B cell (primary cell): ENCODE results near the gene ADAR. TPM values are rescaled to one million over a fixed set of nuclear protein-coding genes. Genes with fewer than 3 reads are reported as not detected.

Experiments
- ATAC-seq: fragments of 200-7000 bp; cut with Tn5 transposase; one replicate; pipeline ENCODE4 v1.10.0; 2021; ENCODE audit warnings: low read depth, mild to moderate bottlenecking, moderate number of reproducible peaks, moderate library complexity
- CTCF ChIA-PET: fragments of 350-600 bp; sonication (Branson Sonifier 250); formaldehyde crosslinking; loops from one replicate; lab custom pipeline; 2021; ENCODE audit warnings: antibody characterized with exemption, inconsistent platforms; lab: Charles Lee
- POLR2A ChIA-PET: fragments of 350-600 bp; sonication (Branson Sonifier 250); formaldehyde crosslinking; loops from one replicate; lab custom pipeline; 2021; ENCODE audit warnings: antibody characterized with exemption; lab: Charles Lee
- DNase-seq: peaks from one replicate; pipeline ENCODE4 v3.0.0; 2013
- H2AFZ ChIP-seq: 2 replicates; pipeline ENCODE4 v1.6.1; 2012; ENCODE audit warnings: mild to moderate bottlenecking, low read depth, low read length; ENCODE audit not compliant: insufficient read depth, poor library complexity, severe bottlenecking
- H3K27ac ChIP-seq, 2 donors: 1 replicate in 1 of 2; 2 replicates in 1 of 2; pipeline ENCODE4 v1.5.1; 2012 to 2013; ENCODE audit warnings: low read length in 2 of 2, mild to moderate bottlenecking in 2 of 2, moderate library complexity in 1 of 2
- H3K27me3 ChIP-seq, 4 experiments: fragments of 200-600 bp in 1 of 4; sonication (generic) in 1 of 4; replicated peaks in 1 of 4; 1 replicate in 2 of 4; 2 replicates in 2 of 4; pipeline versions ENCODE4 v1.6.1 to v1.7.0; 2013 to 2016; ENCODE audit warnings: low read length in 3 of 4, mild to moderate bottlenecking in 2 of 4, mixed read lengths in 1 of 4, moderate library complexity in 1 of 4; ENCODE audit not compliant: insufficient read depth in 4 of 4, control insufficient read depth in 3 of 4; ENCODE audit errors: control extremely low read depth in 1 of 4
- H3K36me3 ChIP-seq, 2 experiments: replicated peaks in 1 of 2; 1 replicate in 1 of 2; 2 replicates in 1 of 2; pipeline versions ENCODE4 v1.6.1 to v1.7.1; 2013; ENCODE audit warnings: low read length in 1 of 2; ENCODE audit not compliant: insufficient read depth in 2 of 2, control insufficient read depth in 1 of 2; ENCODE audit errors: control extremely low read depth in 1 of 2, extremely low read depth in 1 of 2
- H3K4me1 ChIP-seq, 2 donors: fragments of 200-600 bp in 1 of 2; sonication (generic) in 1 of 2; 1 replicate in 1 of 2; 2 replicates in 1 of 2; pipeline versions ENCODE4 v1.5.1 to v1.6.1; 2013 to 2017; ENCODE audit warnings: low read length in 2 of 2; ENCODE audit not compliant: control insufficient read depth in 2 of 2, insufficient read depth in 2 of 2
- H3K4me2 ChIP-seq: replicated peaks from 2 replicates; pipeline ENCODE3; 2012; ENCODE audit warnings: mild to moderate bottlenecking, low read depth, low read length; ENCODE audit not compliant: poor library complexity, severe bottlenecking
- H3K4me3 ChIP-seq, 5 experiments: fragments of 200-600 bp in 1 of 5; sonication (generic) in 1 of 5; 1 replicate in 3 of 5; 2 replicates in 2 of 5; pipeline versions ENCODE4 v1.5.1 to v1.7.0; 2011 to 2016; ENCODE audit warnings: low read length in 4 of 5, mild to moderate bottlenecking in 4 of 5, low read depth in 2 of 5, control low read depth in 1 of 5, moderate library complexity in 1 of 5; ENCODE audit not compliant: insufficient read depth in 1 of 5; ENCODE audit errors: control extremely low read depth in 1 of 5, extremely low read depth in 1 of 5
- H3K79me2 ChIP-seq: fragments of 200-600 bp; sonication (generic); one replicate; pipeline ENCODE4 v1.6.0; 2016; ENCODE audit warnings: low read length; ENCODE audit not compliant: control insufficient read depth, insufficient read depth
- H3K9ac ChIP-seq: fragments of 200-600 bp; sonication (generic); 2 replicates; pipeline ENCODE4 v1.6.1; 2017; ENCODE audit warnings: mild to moderate bottlenecking, low read length, moderate library complexity
- H3K9me3 ChIP-seq, 3 donors: one replicate each; pipeline versions ENCODE4 v1.6.1 to v1.7.1; 2013; ENCODE audit warnings: low read length in 2 of 3; ENCODE audit not compliant: control insufficient read depth in 2 of 3, insufficient read depth in 1 of 3; ENCODE audit errors: control extremely low read depth in 1 of 3
- H4K20me1 ChIP-seq: 2 replicates; pipeline ENCODE4 v1.6.0; 2012; ENCODE audit warnings: mild to moderate bottlenecking, low read length; ENCODE audit not compliant: insufficient read depth, control insufficient read depth, poor library complexity, severe bottlenecking
- H3K27ac Mint-ChIP-seq: one replicate; pipeline ENCODE4 v1.8.0; 2021; ENCODE audit warnings: mixed read lengths
- H3K27me3 Mint-ChIP-seq: one replicate; pipeline ENCODE4 v1.8.0; 2021; ENCODE audit warnings: mixed read lengths
- H3K4me1 Mint-ChIP-seq: one replicate; pipeline ENCODE4 v1.8.0; 2021; ENCODE audit warnings: mixed read lengths
- H3K4me3 Mint-ChIP-seq: one replicate; pipeline ENCODE4 v1.8.0; 2021; ENCODE audit warnings: mixed read lengths
- H3K9me3 Mint-ChIP-seq: one replicate; pipeline ENCODE4 v1.8.0; 2022; ENCODE audit warnings: mixed read lengths; ENCODE audit not compliant: insufficient read depth
- EZH2 ChIP-seq: IDR thresholded peaks from 2 replicates; pipeline ENCODE4 v1.6.1; 2012; ENCODE audit warnings: borderline replicate concordance, low read depth, mild to moderate bottlenecking, moderate library complexity, low read length; ENCODE audit not compliant: insufficient read depth, poor library complexity, severe bottlenecking
- WGBS: methylation state at CpG from one replicate; pipeline ENCODE4 v1.1.5; 2013; ENCODE audit warnings: missing lambda C conversion rate; ENCODE audit not compliant: insufficient coverage; 5-methylcytosine and 5-hydroxymethylcytosine counted together
- intact Hi-C: fragments of 100-400 bp; cut with micrococcal nuclease; formaldehyde crosslinking; loops from one replicate; pipeline ENCODE4 v1.10.0; 2022
- polyA plus RNA-seq: library from polyadenylated mRNA; depleted of rRNA; stranded (reverse); fragments of >200 nt; gene quantifications from 2 replicates; pipeline ENCODE4 v1.2.3, GENCODE V29; 2012
- total RNA-seq, 2 donors: library from RNA; stranded (reverse); fragments of 120-200 nt in 1 of 2; gene quantifications; 1 replicate in 1 of 2; 2 replicates in 1 of 2; pipeline versions ENCODE4 v1.2.3 to v1.2.4, GENCODE V29; 2013 to 2022
- TF ChIP-seq, protein P1 (sequence below): fragments of 200-600 bp; IDR thresholded peaks from one replicate; pipeline ENCODE4 v1.8.0; 2022; ENCODE audit warnings: antibody characterized with exemption, mild to moderate bottlenecking

The ADAR gene
- total and polyA plus RNA-seq, 2 donors (not counting 1 experiment from before 2014, with no cell fraction given): 64.9 to 241 TPM

DNA sequence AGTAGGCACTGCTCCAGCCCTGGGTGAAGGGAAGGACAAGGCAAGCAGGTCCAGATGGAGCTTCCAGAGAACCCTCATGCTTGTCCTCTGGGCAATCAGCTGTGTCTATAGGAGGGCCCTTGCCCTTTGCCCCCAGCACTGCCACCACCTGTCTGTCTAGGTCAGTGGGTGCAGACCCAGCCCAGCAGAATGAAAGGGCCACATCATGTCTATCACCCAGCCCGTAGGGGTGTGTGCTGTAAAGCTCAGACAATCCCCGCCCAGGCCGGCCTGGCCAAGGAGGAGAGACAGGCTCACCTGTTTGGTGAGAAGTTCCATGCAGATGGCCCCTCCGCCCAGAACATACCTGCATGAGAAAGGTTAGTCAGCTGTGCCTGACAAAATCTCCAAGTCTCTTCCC, 56.5 kb downstream of the ADAR start:
- H3K9me3 ChIP-seq: peaks cover 0 to 3% (median 0%) of the 10 kb centered on the region in 3 donors
- CTCF ChIA-PET: interaction anchor here (0.9 to 6.6 kb wide), 2 partner anchors 70 to 72 kb away, joined by 4 to 188 read pairs; no protein-coding TSS in a partner anchor
- H3K4me1 Mint-ChIP-seq: peaks cover 17% of the 10 kb centered on the region
- DNase-seq: no peak
- no peaks in the 10 kb centered on the region for H3K27me3 Mint-ChIP-seq
- no peak overlapping the region for H2AFZ ChIP-seq
- H3K4me2 ChIP-seq: no peak overlapping the region
- WGBS: 94% methylated on average over 4 of the region's 4 CpGs
- H3K9me3 Mint-ChIP-seq: no peaks in the 10 kb centered on the region
- H3K4me3 Mint-ChIP-seq: no peak overlapping the region
- no peaks in the 10 kb centered on the region for H3K27me3 ChIP-seq
- no peak overlapping the region for H3K27ac ChIP-seq
- H4K20me1 ChIP-seq: peaks cover 52% of the 10 kb centered on the region
- TF ChIP-seq EZH2: no peak
- TF ChIP-seq, protein P1, sequence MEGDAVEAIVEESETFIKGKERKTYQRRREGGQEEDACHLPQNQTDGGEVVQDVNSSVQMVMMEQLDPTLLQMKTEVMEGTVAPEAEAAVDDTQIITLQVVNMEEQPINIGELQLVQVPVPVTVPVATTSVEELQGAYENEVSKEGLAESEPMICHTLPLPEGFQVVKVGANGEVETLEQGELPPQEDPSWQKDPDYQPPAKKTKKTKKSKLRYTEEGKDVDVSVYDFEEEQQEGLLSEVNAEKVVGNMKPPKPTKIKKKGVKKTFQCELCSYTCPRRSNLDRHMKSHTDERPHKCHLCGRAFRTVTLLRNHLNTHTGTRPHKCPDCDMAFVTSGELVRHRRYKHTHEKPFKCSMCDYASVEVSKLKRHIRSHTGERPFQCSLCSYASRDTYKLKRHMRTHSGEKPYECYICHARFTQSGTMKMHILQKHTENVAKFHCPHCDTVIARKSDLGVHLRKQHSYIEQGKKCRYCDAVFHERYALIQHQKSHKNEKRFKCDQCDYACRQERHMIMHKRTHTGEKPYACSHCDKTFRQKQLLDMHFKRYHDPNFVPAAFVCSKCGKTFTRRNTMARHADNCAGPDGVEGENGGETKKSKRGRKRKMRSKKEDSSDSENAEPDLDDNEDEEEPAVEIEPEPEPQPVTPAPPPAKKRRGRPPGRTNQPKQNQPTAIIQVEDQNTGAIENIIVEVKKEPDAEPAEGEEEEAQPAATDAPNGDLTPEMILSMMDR: no peak
- intact Hi-C loops: no loop called here
- no peak overlapping the region for H3K27ac Mint-ChIP-seq
- H3K4me3 ChIP-seq: no peak overlapping the region
- POLR2A ChIA-PET: no interaction called here
- peaks cover 4 to 5% of the 10 kb centered on the region in 2 donors for H3K4me1 ChIP-seq
- peaks cover 2% of the 10 kb centered on the region for H3K79me2 ChIP-seq
- peaks cover 20 to 74% of the 10 kb centered on the region in 2 experiments for H3K36me3 ChIP-seq
- no peak overlapping the region for H3K9ac ChIP-seq
- no peak for ATAC-seq

DNA sequence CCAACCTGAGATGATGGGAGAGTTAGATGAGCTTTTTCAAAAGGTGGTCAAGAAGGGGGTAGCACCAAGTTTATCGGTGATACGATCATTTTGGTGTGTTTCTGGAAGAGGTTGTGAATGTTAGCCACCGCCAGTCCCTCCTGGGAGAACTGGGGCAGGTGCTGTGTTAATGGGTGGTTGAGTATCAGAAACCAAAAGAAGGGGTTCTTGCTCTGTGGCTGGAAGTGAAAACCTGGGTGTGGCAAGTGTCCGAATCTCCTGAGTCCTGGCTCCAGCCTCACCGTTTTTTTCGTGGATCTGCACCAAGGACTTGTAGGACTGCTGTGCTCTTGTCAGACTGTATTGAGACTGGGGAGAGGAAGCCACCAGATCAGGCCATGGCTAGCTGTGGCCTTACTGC, 57.3 kb downstream of the ADAR start:
- DNase-seq: no peak
- Histone ChIP-seq H3K79me2 (no peaks in the 10 kb centered on the region), H3K4me2 (no peak overlapping the region), H3K9ac (no peak overlapping the region), H3K4me1 (no peaks in the 10 kb centered on the region), H3K36me3 (peaks cover 20 to 70% of the 10 kb centered on the region in 2 experiments), H3K4me3 (no peak overlapping the region), H4K20me1 (peaks cover 44% of the 10 kb centered on the region), H3K27ac (no peak overlapping the region), H2AFZ (no peak overlapping the region), H3K27me3 (no peaks in the 10 kb centered on the region), H3K9me3 (peaks cover 0 to 3% (median 0%) of the 10 kb centered on the region in 3 donors)
- ChIA-PET CTCF (interaction anchor here (6.6 kb wide), 1 partner anchor 69 kb away, joined by 188 read pairs; no protein-coding TSS in a partner anchor), POLR2A (no interaction called here)
- TF ChIP-seq, protein P1: no peak
- no peaks in the 10 kb centered on the region for H3K27me3 Mint-ChIP-seq
- ATAC-seq: no peak
- peaks cover 9% of the 10 kb centered on the region for H3K4me1 Mint-ChIP-seq
- intact Hi-C loops: no loop called here
- WGBS: 78% methylated on average over 6 of the region's 6 CpGs
- no peak overlapping the region for H3K4me3 Mint-ChIP-seq
- H3K9me3 Mint-ChIP-seq: no peaks in the 10 kb centered on the region
- H3K27ac Mint-ChIP-seq: no peak overlapping the region
